Measurements from ENCODE around the gene ZFC3H1. TPM values are rescaled to one million over a fixed set of nuclear protein-coding genes. Genes with fewer than 3 reads are reported as not detected.

Gene ZFC3H1
- total RNA-seq, 1 experiment from 2014 or later, result 37.1 TPM

- Histone ChIP-seq H3K4me3 (replicated peaks in 1 of 2; ENCODE audit: low read depth in 1 of 2, low read length in 2 of 2) (peak overlapping the region in 1 of 2 experiments; percentile 19; a peak in 2 of 4 replicates), H3K27ac (ENCODE audit: low read depth, low read length) (peak overlapping the region; percentile 63), H4K20me1 (ENCODE audit: insufficient read depth) (no peaks in the 10 kb centered on the region), H3K4me1 (ENCODE audit: control insufficient read depth in 1 of 2, insufficient read depth in 2 of 2, low read length in 2 of 2) (peaks cover 22 to 43% of the 10 kb centered on the region in 2 experiments), H2AFZ (ENCODE audit: low read depth, low read length, poor library complexity, severe bottlenecking) (peak overlapping the region; percentile 7), H3K9ac (ENCODE audit: low read length) (peak overlapping the region; percentile 17; the same call in 1 of the 2 replicates), H3K36me3 (ENCODE audit: control insufficient read depth in 1 of 2, insufficient read depth in 2 of 2, low read length in 2 of 2) (no peaks in the 10 kb centered on the region), H3K9me3 (ENCODE audit: control insufficient read depth in 1 of 2, insufficient read depth in 1 of 2, low read depth in 1 of 2, low read length in 2 of 2) (no peaks in the 10 kb centered on the region), H3K4me2 (ENCODE audit: low read length) (peak overlapping the region; percentile 67), H3K27me3 (ENCODE audit: insufficient read depth, low read length) (no peaks in the 10 kb centered on the region), H3K9me2 (ENCODE audit: insufficient read depth) (no peaks in the 10 kb centered on the region), H3K79me2 (ENCODE audit: insufficient read depth, low read length) (no peaks in the 10 kb centered on the region)
- no TSS peak for BruUV-seq (replicated peaks)
- ChIA-PET POLR2A (no interaction called here), CTCF (no interaction called here), RAD21 (ENCODE audit: low non-redundant PET in 1 of 2, low total read pairs in 2 of 2, uncharacterized antibody in 2 of 2, unreplicated experiment in 2 of 2) (no interaction called here)
- TF ChIP-seq ZNF274 (IDR thresholded peaks at IDR 0.05; ENCODE audit: low read depth, low read length), result no peak
- TF ChIP-seq EZH2 (IDR thresholded peaks at IDR 0.05), result no peak
- TF ChIP-seq SIN3A (IDR thresholded peaks at IDR 0.05; ENCODE audit: low read depth), result peak; percentile 91
- peak; percentile 54 for TF ChIP-seq POLR2AphosphoS5 (IDR thresholded peaks at IDR 0.05; ENCODE audit: low read depth, low read length)
- TF ChIP-seq EGR1 (IDR thresholded peaks at IDR 0.05; ENCODE audit: low read depth), result peak; percentile 64
- TF ChIP-seq, protein P1, sequence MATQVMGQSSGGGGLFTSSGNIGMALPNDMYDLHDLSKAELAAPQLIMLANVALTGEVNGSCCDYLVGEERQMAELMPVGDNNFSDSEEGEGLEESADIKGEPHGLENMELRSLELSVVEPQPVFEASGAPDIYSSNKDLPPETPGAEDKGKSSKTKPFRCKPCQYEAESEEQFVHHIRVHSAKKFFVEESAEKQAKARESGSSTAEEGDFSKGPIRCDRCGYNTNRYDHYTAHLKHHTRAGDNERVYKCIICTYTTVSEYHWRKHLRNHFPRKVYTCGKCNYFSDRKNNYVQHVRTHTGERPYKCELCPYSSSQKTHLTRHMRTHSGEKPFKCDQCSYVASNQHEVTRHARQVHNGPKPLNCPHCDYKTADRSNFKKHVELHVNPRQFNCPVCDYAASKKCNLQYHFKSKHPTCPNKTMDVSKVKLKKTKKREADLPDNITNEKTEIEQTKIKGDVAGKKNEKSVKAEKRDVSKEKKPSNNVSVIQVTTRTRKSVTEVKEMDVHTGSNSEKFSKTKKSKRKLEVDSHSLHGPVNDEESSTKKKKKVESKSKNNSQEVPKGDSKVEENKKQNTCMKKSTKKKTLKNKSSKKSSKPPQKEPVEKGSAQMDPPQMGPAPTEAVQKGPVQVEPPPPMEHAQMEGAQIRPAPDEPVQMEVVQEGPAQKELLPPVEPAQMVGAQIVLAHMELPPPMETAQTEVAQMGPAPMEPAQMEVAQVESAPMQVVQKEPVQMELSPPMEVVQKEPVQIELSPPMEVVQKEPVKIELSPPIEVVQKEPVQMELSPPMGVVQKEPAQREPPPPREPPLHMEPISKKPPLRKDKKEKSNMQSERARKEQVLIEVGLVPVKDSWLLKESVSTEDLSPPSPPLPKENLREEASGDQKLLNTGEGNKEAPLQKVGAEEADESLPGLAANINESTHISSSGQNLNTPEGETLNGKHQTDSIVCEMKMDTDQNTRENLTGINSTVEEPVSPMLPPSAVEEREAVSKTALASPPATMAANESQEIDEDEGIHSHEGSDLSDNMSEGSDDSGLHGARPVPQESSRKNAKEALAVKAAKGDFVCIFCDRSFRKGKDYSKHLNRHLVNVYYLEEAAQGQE (IDR thresholded peaks at IDR 0.05; ENCODE audit: low read depth), result no peak
- TF ChIP-seq YY1 (IDR thresholded peaks at IDR 0.05; ENCODE audit: extremely low read depth, insufficient replicate concordance, low read depth, low read length), result peak; percentile 78
- TF ChIP-seq CEBPB (IDR thresholded peaks at IDR 0.05; ENCODE audit: low read depth), result peak; percentile 96
- TF ChIP-seq CBX3 (IDR thresholded peaks at IDR 0.05; ENCODE audit: low read depth), result peak; percentile 98
- TF ChIP-seq FOSL1 (IDR thresholded peaks at IDR 0.05; ENCODE audit: low read depth), result peak; percentile 100
- TF ChIP-seq SP1 (IDR thresholded peaks at IDR 0.05; ENCODE audit: low read depth), result peak; percentile 96
- TF ChIP-seq, protein P2, sequence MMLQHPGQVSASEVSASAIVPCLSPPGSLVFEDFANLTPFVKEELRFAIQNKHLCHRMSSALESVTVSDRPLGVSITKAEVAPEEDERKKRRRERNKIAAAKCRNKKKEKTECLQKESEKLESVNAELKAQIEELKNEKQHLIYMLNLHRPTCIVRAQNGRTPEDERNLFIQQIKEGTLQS (IDR thresholded peaks at IDR 0.05), result 0 out of 2 replicates have a peak, but pooled peaks have one; percentile 62
- peak; percentile 82 for TF ChIP-seq MAX (IDR thresholded peaks at IDR 0.05)
- TF ChIP-seq, protein P3, sequence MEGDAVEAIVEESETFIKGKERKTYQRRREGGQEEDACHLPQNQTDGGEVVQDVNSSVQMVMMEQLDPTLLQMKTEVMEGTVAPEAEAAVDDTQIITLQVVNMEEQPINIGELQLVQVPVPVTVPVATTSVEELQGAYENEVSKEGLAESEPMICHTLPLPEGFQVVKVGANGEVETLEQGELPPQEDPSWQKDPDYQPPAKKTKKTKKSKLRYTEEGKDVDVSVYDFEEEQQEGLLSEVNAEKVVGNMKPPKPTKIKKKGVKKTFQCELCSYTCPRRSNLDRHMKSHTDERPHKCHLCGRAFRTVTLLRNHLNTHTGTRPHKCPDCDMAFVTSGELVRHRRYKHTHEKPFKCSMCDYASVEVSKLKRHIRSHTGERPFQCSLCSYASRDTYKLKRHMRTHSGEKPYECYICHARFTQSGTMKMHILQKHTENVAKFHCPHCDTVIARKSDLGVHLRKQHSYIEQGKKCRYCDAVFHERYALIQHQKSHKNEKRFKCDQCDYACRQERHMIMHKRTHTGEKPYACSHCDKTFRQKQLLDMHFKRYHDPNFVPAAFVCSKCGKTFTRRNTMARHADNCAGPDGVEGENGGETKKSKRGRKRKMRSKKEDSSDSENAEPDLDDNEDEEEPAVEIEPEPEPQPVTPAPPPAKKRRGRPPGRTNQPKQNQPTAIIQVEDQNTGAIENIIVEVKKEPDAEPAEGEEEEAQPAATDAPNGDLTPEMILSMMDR (IDR thresholded peaks at IDR 0.05 in 2 of 3, conservative IDR thresholded peaks at IDR 0.05 in 1 of 3; ENCODE audit: borderline replicate concordance in 1 of 3, insufficient read depth in 1 of 3, low read depth in 2 of 3, low read length in 2 of 3), result no peak
- peak; percentile 23; the same call in 1 of the 2 replicates for TF ChIP-seq RAD21 (IDR thresholded peaks at IDR 0.05; ENCODE audit: low read depth)
- TF ChIP-seq JUND (IDR thresholded peaks at IDR 0.05), result peak; percentile 99
- peak; percentile 90 for TF ChIP-seq TCF7L2 (IDR thresholded peaks at IDR 0.05; ENCODE audit: borderline replicate concordance, extremely low read depth, insufficient read depth, insufficient read length)
- peak; percentile 91 for TF ChIP-seq SRF (IDR thresholded peaks at IDR 0.05; ENCODE audit: low read depth)
- intact Hi-C loops (cut with micrococcal nuclease), result no loop called here
- ATAC-seq, result peak; percentile 96
- peak; percentile 92 for DNase-seq (ENCODE audit: low read depth, low spot score)
Measured at GRCh38 chr12:71710276-71711125, 46.9 kb upstream of the ZFC3H1 start.

Measured in HCT116 (cell line).